Measurements from ENCODE around the gene CRTAC1. TPM values are rescaled to one million over a fixed set of nuclear protein-coding genes. Genes with fewer than 3 reads are reported as not detected.

Gene CRTAC1
- total and polyA plus RNA-seq, 8 donors: 0.24 to 1.3 (median 0.81) TPM

- no peaks in the 10 kb centered on the region for H3K36me3 ChIP-seq
- H3K4me1 ChIP-seq: no peaks in the 10 kb centered on the region
- intact Hi-C loops (cut with DNase I): no loop called here
- WGBS, 2 donors: 4 to 5% methylated on average over 2 of the region's 2 CpGs
- no peak overlapping the region for H3K4me3 ChIP-seq
- ATAC-seq (no peak), DNase-seq (no peak), FAIRE-seq (no peak)
- TF ChIP-seq CTCF (IDR thresholded peaks at IDR 0.05): no peak
- peaks cover 0 to 6% (median 2%) of the 10 kb centered on the region in 4 donors for H3K27me3 ChIP-seq
- H3K27ac ChIP-seq: no peak overlapping the region
- no peaks in the 10 kb centered on the region for H3K9me3 ChIP-seq
Measured at GRCh38 chr10:98074315-98074911, 44.0 kb upstream of the CRTAC1 start.

GRCh38 chr10:98067165-98067564 is 36.7 kb upstream of the CRTAC1 start:
- Histone ChIP-seq H3K27ac (no peak overlapping the region), H3K9me3 (no peaks in the 10 kb centered on the region), H3K27me3 (peaks cover 0 to 6% (median 2%) of the 10 kb centered on the region in 4 donors), H3K36me3 (no peaks in the 10 kb centered on the region), H3K4me3 (no peak overlapping the region), H3K4me1 (no peaks in the 10 kb centered on the region)
- TF ChIP-seq CTCF (IDR thresholded peaks at IDR 0.05): no peak
- intact Hi-C loops (cut with DNase I): no loop called here
- DNase-seq (no peak), ATAC-seq (no peak), FAIRE-seq (no peak)
- WGBS, 2 donors: 62 to 76% methylated on average over 5 of the region's 5 CpGs

GRCh38 chr10:98063740-98064027 is 33.3 kb upstream of the CRTAC1 start:
- intact Hi-C loops (cut with DNase I): no loop called here
- Histone ChIP-seq H3K4me3 (no peak overlapping the region), H3K4me1 (no peaks in the 10 kb centered on the region), H3K9me3 (no peaks in the 10 kb centered on the region), H3K27me3 (no peaks in the 10 kb centered on the region), H3K27ac (no peak overlapping the region), H3K36me3 (no peaks in the 10 kb centered on the region)
- ATAC-seq (no peak), DNase-seq (no peak), FAIRE-seq (no peak)
- no peak for TF ChIP-seq CTCF (IDR thresholded peaks at IDR 0.05)

- ATAC-seq: no peak
- WGBS, 2 donors: 51 to 66% methylated on average over 6 of the region's 6 CpGs
- Histone ChIP-seq H3K9me3 (no peaks in the 10 kb centered on the region), H3K4me3 (no peak overlapping the region), H3K27me3 (peaks cover 0 to 3% (median 0%) of the 10 kb centered on the region in 4 donors), H3K36me3 (no peaks in the 10 kb centered on the region), H3K4me1 (no peaks in the 10 kb centered on the region), H3K27ac (no peak overlapping the region)
- intact Hi-C loops (cut with DNase I): no loop called here
- TF ChIP-seq CTCF (IDR thresholded peaks at IDR 0.05): no peak
- no peak for FAIRE-seq
- DNase-seq: no peak
Measured at GRCh38 chr10:98062424-98062823, 32.0 kb upstream of the CRTAC1 start.

GRCh38 chr10:98060079-98060478 is 29.7 kb upstream of the CRTAC1 start:
- no peak for TF ChIP-seq CTCF (IDR thresholded peaks at IDR 0.05)
- Histone ChIP-seq H3K36me3 (no peaks in the 10 kb centered on the region), H3K9me3 (no peaks in the 10 kb centered on the region), H3K4me3 (no peak overlapping the region), H3K4me1 (no peaks in the 10 kb centered on the region), H3K27me3 (peaks cover 0 to 7% (median 0%) of the 10 kb centered on the region in 4 donors), H3K27ac (no peak overlapping the region)
- ATAC-seq (no peak), DNase-seq (no peak), FAIRE-seq (no peak)
- WGBS, 2 donors: 72 to 74% methylated on average over 10 of the region's 10 CpGs
- intact Hi-C loops (cut with DNase I): no loop called here
